ENCODE data around the gene AGBL2.
"Not testable (repeated sequence)": the region's sequence is repeated elsewhere in the genome, so short reads cannot be mapped to it uniquely, and the experiment has no call there.

Gene AGBL2

DNA sequence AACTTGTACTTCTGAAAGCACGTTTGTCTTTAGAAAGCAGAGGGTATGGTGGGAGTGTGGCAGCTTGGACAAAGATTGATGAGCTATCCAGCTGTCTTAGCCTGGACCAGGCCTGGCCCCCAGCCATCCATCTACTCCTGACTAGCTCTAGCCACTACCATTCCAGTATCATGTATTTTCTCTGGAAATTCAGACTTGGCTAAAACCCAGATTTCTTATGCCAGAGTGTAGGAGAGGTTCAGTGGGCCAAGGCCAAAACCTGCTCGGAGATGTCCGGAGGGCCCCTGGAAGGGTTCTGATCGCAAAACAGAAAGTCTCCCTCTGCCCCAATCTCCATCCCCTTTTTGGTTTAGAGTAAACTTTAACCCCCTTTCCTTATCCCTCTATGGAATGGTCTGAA, 48.0 kb downstream of the AGBL2 start:
- H3K9me3 ChIP-seq (ENCODE audit: control insufficient read depth in 2 of 2, low read length in 2 of 2), result no peaks in the 10 kb centered on the region
- H3K27ac ChIP-seq (ENCODE audit: low read depth in 2 of 2, low read length in 2 of 2), result no peak overlapping the region
- no peaks in the 10 kb centered on the region for H3K36me3 ChIP-seq (ENCODE audit: control insufficient read depth in 2 of 2, insufficient read depth in 2 of 2, low read length in 2 of 2)
- no peaks in the 10 kb centered on the region for H3K27me3 ChIP-seq (ENCODE audit: control insufficient read depth in 2 of 2, insufficient read depth in 2 of 2, low read length in 2 of 2)
- H3K4me3 ChIP-seq (ENCODE audit: low read length in 2 of 2), result no peak overlapping the region
- no peak overlapping the region for H3K9ac ChIP-seq (ENCODE audit: low read depth in 1 of 2, low read length in 2 of 2)
- H3K4me1 ChIP-seq (ENCODE audit: control insufficient read depth in 2 of 2, insufficient read depth in 2 of 2, low read length in 2 of 2), result no peaks in the 10 kb centered on the region

DNA sequence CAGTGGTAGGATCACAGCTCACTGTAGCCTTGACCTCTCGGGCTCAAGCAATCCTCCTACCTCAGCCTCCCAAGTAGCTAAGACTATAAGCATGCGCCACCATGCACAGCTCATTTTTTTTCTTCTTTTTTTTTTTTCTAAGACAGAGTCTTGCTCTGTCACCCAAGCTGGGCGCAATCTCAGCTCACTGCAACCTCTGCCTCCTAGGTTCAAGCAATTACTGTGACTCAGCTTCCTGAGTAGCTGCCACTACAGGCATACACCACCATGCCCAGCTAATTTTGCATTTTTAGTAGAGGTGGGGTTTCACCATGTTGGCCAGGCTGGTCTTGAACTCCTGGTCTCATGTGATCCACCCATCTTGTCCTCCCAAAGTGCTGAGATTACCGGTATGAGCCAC, 50.2 kb downstream of the AGBL2 start:
- not testable (repeated sequence) for H3K27me3 ChIP-seq (ENCODE audit: control insufficient read depth in 2 of 2, insufficient read depth in 2 of 2, low read length in 2 of 2); H3K9ac ChIP-seq (ENCODE audit: low read depth in 1 of 2, low read length in 2 of 2); H3K4me3 ChIP-seq (ENCODE audit: low read length in 2 of 2); H3K4me1 ChIP-seq (ENCODE audit: control insufficient read depth in 2 of 2, insufficient read depth in 2 of 2, low read length in 2 of 2); H3K27ac ChIP-seq (ENCODE audit: low read depth in 2 of 2, low read length in 2 of 2); H3K9me3 ChIP-seq (ENCODE audit: control insufficient read depth in 2 of 2, low read length in 2 of 2); H3K36me3 ChIP-seq (ENCODE audit: control insufficient read depth in 2 of 2, insufficient read depth in 2 of 2, low read length in 2 of 2)

DNA sequence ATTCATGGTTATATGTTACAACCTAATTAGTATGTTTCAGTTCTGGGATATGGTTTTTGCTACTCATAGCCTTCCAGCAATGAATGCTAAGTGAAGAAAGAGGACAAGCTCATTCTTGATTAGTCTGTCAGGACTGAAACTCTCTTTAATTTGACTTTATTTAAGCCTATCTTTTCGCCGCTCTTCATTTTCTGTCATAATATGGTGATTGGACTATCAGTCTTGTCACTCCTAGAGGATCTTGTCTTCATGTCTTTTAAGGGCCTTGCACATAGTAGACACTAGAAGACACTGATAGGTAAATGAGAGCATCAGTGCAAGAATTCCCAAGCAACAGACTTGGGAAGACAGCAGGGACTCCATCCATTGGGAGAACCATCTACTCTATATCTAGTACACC, 53.9 kb downstream of the AGBL2 start:
- Histone ChIP-seq H3K36me3 (ENCODE audit: control insufficient read depth in 2 of 2, insufficient read depth in 2 of 2, low read length in 2 of 2) (no peaks in the 10 kb centered on the region), H3K9ac (ENCODE audit: low read depth in 1 of 2, low read length in 2 of 2) (no peak overlapping the region), H3K4me3 (ENCODE audit: low read length in 2 of 2) (no peak overlapping the region), H3K9me3 (ENCODE audit: control insufficient read depth in 2 of 2, low read length in 2 of 2) (no peaks in the 10 kb centered on the region), H3K4me1 (ENCODE audit: control insufficient read depth in 2 of 2, insufficient read depth in 2 of 2, low read length in 2 of 2) (no peaks in the 10 kb centered on the region), H3K27ac (ENCODE audit: low read depth in 2 of 2, low read length in 2 of 2) (no peak overlapping the region), H3K27me3 (ENCODE audit: control insufficient read depth in 2 of 2, insufficient read depth in 2 of 2, low read length in 2 of 2) (no peaks in the 10 kb centered on the region)

DNA sequence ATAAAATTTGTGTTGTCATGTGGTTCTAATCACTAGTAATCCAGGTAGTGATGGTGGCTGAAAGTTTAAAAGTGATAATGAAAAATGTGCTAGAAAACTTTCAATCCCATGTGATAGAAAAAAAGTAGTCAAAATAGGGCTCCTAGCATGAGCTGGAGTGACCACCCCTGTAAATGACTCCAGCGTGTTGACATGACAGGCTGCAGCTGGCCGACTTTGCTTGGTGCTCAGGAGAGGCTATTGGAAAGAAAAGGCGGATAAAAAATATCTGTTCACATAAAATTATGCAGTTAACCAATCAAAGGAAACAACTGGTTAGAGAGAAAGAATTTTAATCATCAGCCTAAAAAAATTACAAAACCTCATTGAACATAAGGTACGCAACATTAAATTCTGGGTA, 55.9 kb downstream of the AGBL2 start:
- H3K4me1 ChIP-seq (ENCODE audit: control insufficient read depth in 2 of 2, insufficient read depth in 2 of 2, low read length in 2 of 2), result no peaks in the 10 kb centered on the region
- no peak overlapping the region for H3K27ac ChIP-seq (ENCODE audit: low read depth in 2 of 2, low read length in 2 of 2)
- H3K27me3 ChIP-seq (ENCODE audit: control insufficient read depth in 2 of 2, insufficient read depth in 2 of 2, low read length in 2 of 2), result no peaks in the 10 kb centered on the region
- H3K9ac ChIP-seq (ENCODE audit: low read depth in 1 of 2, low read length in 2 of 2), result no peak overlapping the region
- H3K9me3 ChIP-seq (ENCODE audit: control insufficient read depth in 2 of 2, low read length in 2 of 2), result no peaks in the 10 kb centered on the region
- no peaks in the 10 kb centered on the region for H3K36me3 ChIP-seq (ENCODE audit: control insufficient read depth in 2 of 2, insufficient read depth in 2 of 2, low read length in 2 of 2)
- no peak overlapping the region for H3K4me3 ChIP-seq (ENCODE audit: low read length in 2 of 2)

DNA sequence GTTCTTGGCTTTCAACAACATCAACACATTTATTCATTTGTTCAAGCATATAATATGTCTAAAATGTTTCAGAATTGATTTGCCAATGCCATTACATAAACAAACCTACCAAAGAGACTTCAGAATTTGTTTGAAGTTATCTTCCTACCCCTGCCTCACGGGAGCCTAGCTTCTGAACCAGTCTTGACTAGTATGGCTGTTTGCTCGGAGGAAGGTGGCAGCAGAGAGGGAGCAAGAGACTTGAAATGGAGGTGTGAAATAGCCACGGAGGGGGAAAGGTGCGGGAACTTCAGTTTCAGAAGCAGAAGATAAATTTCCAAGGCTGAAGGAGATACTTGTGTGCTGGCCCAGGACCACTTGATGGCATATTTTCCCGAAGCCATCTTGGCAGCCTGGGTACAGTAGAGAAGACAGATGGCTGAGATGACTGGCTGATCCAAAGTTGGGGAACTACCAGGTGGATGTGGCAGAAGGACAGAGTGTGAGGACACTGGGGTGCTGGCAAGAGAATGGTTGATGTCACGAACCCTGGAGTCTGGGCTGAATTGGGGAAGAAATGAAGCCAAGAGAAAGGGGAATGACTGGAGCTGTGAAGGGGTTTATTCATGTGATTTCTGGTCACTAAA, 58.8 kb downstream of the AGBL2 start:
- Histone ChIP-seq H3K36me3 (ENCODE audit: control insufficient read depth in 2 of 2, insufficient read depth in 2 of 2, low read length in 2 of 2) (no peaks in the 10 kb centered on the region), H3K9ac (ENCODE audit: low read depth in 1 of 2, low read length in 2 of 2) (no peak overlapping the region), H3K4me1 (ENCODE audit: control insufficient read depth in 2 of 2, insufficient read depth in 2 of 2, low read length in 2 of 2) (no peaks in the 10 kb centered on the region), H3K9me3 (ENCODE audit: control insufficient read depth in 2 of 2, low read length in 2 of 2) (no peaks in the 10 kb centered on the region), H3K27ac (ENCODE audit: low read depth in 2 of 2, low read length in 2 of 2) (no peak overlapping the region), H3K27me3 (ENCODE audit: control insufficient read depth in 2 of 2, insufficient read depth in 2 of 2, low read length in 2 of 2) (no peaks in the 10 kb centered on the region), H3K4me3 (ENCODE audit: low read length in 2 of 2) (no peak overlapping the region)

DNA sequence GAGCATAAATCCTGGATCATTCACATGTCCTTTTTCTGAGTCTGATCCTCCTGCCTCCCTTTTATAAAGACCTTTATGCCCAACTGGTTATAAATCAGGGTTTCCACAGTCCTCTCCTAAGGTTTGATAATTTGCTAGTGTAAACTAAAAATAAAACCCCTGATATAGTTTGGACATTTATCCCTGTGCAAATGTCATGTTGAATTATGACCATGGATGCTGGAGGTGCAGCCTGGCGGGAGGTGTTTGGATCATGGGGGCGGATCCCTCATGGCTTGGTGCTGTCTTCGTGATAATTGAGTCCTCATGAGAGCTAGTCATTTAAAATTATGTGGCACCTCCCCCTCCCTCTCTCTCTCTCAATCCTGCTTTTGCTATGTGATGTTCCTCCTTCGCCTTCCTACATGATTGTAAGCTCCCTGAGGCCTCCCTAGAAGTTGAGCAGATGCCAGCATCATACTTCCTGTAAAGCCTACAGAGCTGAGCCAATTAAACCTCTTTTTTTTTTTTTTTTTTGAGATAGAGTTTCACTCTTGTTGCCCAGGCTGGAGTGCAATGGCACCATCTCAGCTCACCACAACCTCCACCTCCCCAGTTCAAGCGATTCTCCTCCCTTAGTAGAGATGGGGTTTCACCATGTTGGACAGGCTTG, 63.2 kb downstream of the AGBL2 start:
- H3K4me3 ChIP-seq (ENCODE audit: low read length in 2 of 2), result no peak overlapping the region
- no peaks in the 10 kb centered on the region for H3K27me3 ChIP-seq (ENCODE audit: control insufficient read depth in 2 of 2, insufficient read depth in 2 of 2, low read length in 2 of 2)
- no peak overlapping the region for H3K9ac ChIP-seq (ENCODE audit: low read depth in 1 of 2, low read length in 2 of 2)
- H3K27ac ChIP-seq (ENCODE audit: low read depth in 2 of 2, low read length in 2 of 2), result no peak overlapping the region
- no peaks in the 10 kb centered on the region for H3K9me3 ChIP-seq (ENCODE audit: control insufficient read depth in 2 of 2, low read length in 2 of 2)
- H3K36me3 ChIP-seq (ENCODE audit: control insufficient read depth in 2 of 2, insufficient read depth in 2 of 2, low read length in 2 of 2), result no peaks in the 10 kb centered on the region
- H3K4me1 ChIP-seq (ENCODE audit: control insufficient read depth in 2 of 2, insufficient read depth in 2 of 2, low read length in 2 of 2), result no peaks in the 10 kb centered on the region

DNA sequence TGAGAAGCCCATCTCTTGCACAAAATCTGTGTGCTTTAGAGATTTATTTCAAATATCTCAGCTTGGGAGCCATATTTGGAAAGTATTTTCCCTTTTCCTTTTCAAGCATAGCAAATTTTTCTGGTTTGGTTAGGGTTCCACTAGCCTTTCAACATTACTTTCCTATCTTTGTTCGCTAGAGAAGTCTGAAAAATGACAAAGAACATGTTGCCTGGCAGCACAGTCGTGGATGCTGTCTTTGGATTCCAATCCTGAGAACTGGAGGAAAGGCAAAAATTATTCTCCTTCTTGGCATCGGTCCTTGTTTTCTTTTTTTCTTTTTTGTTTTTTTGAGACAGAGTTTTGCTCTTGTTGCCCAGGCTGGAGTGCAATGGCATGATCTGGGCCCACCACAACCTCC, 65.9 kb downstream of the AGBL2 start:
- no peaks in the 10 kb centered on the region for H3K36me3 ChIP-seq (ENCODE audit: control insufficient read depth in 2 of 2, insufficient read depth in 2 of 2, low read length in 2 of 2)
- no peaks in the 10 kb centered on the region for H3K9me3 ChIP-seq (ENCODE audit: control insufficient read depth in 2 of 2, low read length in 2 of 2)
- H3K9ac ChIP-seq (ENCODE audit: low read depth in 1 of 2, low read length in 2 of 2), result no peak overlapping the region
- H3K27ac ChIP-seq (ENCODE audit: low read depth in 2 of 2, low read length in 2 of 2), result no peak overlapping the region
- no peaks in the 10 kb centered on the region for H3K4me1 ChIP-seq (ENCODE audit: control insufficient read depth in 2 of 2, insufficient read depth in 2 of 2, low read length in 2 of 2)
- H3K4me3 ChIP-seq (ENCODE audit: low read length in 2 of 2), result no peak overlapping the region
- H3K27me3 ChIP-seq (ENCODE audit: control insufficient read depth in 2 of 2, insufficient read depth in 2 of 2, low read length in 2 of 2), result no peaks in the 10 kb centered on the region

DNA sequence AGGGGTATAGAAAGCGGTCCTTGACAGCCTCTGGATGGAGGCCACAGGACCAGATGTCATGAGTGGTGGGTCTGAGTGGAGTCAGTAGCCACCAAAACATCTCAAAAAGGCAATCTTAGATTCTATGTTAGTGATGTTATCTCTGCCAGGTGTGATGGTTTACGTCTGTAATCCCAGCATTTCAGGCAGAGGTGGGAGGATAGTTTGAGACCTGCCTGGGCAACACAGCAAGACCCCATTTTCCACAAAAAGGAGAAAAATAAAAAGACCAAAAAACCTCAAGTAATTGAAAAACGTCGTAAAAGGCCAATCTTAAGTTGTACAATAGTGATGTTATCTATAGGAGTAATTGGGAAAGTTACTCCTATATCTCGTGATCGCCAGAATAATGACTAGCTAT, 69.2 kb downstream of the AGBL2 start:
- no peak overlapping the region for H3K27ac ChIP-seq (ENCODE audit: low read depth in 2 of 2, low read length in 2 of 2)
- H3K4me3 ChIP-seq (ENCODE audit: low read length in 2 of 2), result no peak overlapping the region
- no peaks in the 10 kb centered on the region for H3K9me3 ChIP-seq (ENCODE audit: control insufficient read depth in 2 of 2, low read length in 2 of 2)
- H3K36me3 ChIP-seq (ENCODE audit: control insufficient read depth in 2 of 2, insufficient read depth in 2 of 2, low read length in 2 of 2), result no peaks in the 10 kb centered on the region
- H3K9ac ChIP-seq (ENCODE audit: low read depth in 1 of 2, low read length in 2 of 2), result no peak overlapping the region
- peaks cover 8 to 12% of the 10 kb centered on the region in 2 donors for H3K4me1 ChIP-seq (ENCODE audit: control insufficient read depth in 2 of 2, insufficient read depth in 2 of 2, low read length in 2 of 2)
- no peaks in the 10 kb centered on the region for H3K27me3 ChIP-seq (ENCODE audit: control insufficient read depth in 2 of 2, insufficient read depth in 2 of 2, low read length in 2 of 2)

DNA sequence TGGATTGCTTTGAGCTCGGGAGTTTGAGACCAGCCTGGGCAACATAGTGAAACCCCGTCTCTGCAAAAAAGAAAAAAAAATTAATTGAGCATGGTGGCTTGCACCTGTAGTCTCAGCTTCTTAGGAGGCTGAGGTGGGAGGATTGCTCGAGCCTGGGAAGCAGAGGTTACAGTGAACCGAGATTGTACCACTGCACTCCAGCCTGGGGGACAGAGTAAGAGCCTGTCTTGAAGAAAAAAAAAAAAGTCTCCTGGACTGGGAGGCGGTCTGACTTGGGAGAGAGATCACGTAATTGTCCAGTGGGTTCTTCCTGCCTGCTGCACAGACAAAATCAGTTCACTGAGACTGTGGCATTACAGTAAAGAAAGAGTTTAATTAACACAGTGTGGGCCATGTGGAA, 69.7 kb downstream of the AGBL2 start:
- Histone ChIP-seq H3K4me1 (ENCODE audit: control insufficient read depth in 2 of 2, insufficient read depth in 2 of 2, low read length in 2 of 2) (peaks cover 9 to 12% of the 10 kb centered on the region in 2 donors), H3K36me3 (ENCODE audit: control insufficient read depth in 2 of 2, insufficient read depth in 2 of 2, low read length in 2 of 2) (no peaks in the 10 kb centered on the region), H3K9me3 (ENCODE audit: control insufficient read depth in 2 of 2, low read length in 2 of 2) (no peaks in the 10 kb centered on the region), H3K27me3 (ENCODE audit: control insufficient read depth in 2 of 2, insufficient read depth in 2 of 2, low read length in 2 of 2) (no peaks in the 10 kb centered on the region), H3K4me3 (ENCODE audit: low read length in 2 of 2) (no peak overlapping the region), H3K9ac (ENCODE audit: low read depth in 1 of 2, low read length in 2 of 2) (no peak overlapping the region), H3K27ac (ENCODE audit: low read depth in 2 of 2, low read length in 2 of 2) (no peak overlapping the region)

DNA sequence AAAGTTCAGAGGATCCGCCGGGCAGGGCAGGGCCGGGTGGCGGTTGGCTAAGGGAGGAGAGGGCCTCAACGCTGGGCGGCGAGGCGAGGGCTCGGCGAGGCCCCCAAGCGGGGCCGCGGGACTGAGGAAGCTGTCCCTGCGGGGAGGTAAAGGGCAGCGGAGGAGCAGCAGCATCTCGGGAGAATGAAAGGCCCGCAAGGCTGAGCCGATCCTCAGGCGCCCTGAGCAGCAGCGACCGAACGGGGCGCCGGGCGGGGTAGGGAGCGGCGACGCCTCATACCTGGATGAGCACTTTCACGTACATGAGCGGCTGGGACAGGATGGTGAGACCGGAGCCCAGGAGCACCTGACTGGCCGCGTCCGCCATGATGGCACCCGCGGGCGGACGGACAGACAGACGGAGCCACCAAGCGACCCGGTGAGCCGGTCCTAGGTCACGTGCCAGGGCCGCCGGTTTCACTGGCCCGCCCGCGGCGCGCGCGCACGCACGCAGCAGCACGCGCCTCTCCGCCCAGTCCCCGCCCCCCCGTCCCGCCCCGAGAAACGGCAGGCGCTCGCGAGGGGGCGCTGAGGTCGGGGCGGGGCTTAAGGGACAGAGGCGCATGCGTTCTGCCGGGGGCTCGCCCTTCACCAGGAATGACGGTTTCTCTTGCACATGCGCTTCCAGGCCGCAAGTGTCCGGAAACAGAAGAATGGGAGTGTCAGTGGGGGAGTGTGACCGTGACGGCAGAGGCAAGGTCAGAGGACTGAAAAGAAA, 72.9 kb downstream of the AGBL2 start, which contains the start of gene MTCH2:
TSS of gene MTCH2 (minus strand) at position 461 of the 757 bp plus-strand sequence. CDS start at position 367, 94 bp downstream.
- peaks cover 8 to 13% of the 10 kb centered on the region in 2 donors for H3K36me3 ChIP-seq (ENCODE audit: control insufficient read depth in 2 of 2, insufficient read depth in 2 of 2, low read length in 2 of 2)
- peak within 1 kb of the TSS; percentile 94 to 97 for H3K27ac ChIP-seq (ENCODE audit: low read depth in 2 of 2, low read length in 2 of 2)
- no peaks in the 10 kb centered on the region for H3K27me3 ChIP-seq (ENCODE audit: control insufficient read depth in 2 of 2, insufficient read depth in 2 of 2, low read length in 2 of 2)
- H3K4me3 ChIP-seq (ENCODE audit: low read length in 2 of 2), result peak within 1 kb of the TSS; percentile 93 to 99
- H3K9me3 ChIP-seq (ENCODE audit: control insufficient read depth in 2 of 2, low read length in 2 of 2), result no peaks in the 10 kb centered on the region
- peaks cover 9 to 12% of the 10 kb centered on the region in 2 donors for H3K4me1 ChIP-seq (ENCODE audit: control insufficient read depth in 2 of 2, insufficient read depth in 2 of 2, low read length in 2 of 2)
- H3K9ac ChIP-seq (ENCODE audit: low read depth in 1 of 2, low read length in 2 of 2), result peak within 1 kb of the TSS; percentile 89 to 98

Measured in mucosa of rectum (tissue), 2 donors.